ENCODE measurements around the gene TEN1. TPM values are rescaled to one million over a fixed set of nuclear protein-coding genes. Genes with fewer than 3 reads are reported as not detected.
"Not testable (repeated sequence)": the region's sequence is repeated elsewhere in the genome, so short reads cannot be mapped to it uniquely, and the experiment has no call there.

TEN1 gene
- total RNA-seq, 2 donors from 2014 or later: 6.5 to 9.2 TPM

DNA sequence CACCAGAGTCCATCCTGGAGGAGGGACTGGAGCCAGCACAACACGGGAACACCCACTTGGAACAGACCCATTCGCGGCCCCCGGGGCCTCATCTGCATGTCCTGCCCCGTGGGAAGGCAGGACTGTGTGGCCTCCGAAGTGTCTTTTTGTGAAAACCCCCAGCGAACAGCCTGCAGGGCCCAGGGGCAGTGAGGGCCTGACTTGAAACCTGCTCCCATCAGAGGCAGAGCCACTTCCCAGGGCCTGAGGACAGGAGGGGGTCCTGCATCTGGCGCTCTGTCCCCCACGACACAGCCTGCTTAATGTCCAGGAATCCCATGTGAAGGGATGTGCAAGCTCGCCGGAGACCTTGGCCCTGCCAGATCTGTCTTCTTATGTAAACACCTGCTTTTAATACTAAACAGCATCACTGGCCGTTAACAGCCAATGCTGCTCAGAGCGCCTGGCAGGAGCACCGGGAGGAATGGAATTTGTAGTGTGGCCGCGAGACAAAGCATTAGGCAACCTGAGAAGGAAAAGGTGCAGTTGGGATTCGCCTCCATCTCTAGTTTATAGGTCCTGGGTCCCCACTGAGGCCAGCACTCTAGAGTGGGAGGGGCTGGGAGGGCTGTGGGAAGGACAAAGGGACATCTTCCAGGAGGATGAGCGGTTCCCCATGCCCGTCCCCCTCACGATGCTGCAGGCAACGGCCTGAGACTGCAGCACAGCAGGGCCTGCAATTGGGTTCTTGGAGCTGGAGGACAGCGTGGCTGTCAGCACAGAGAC, 57.6 kb downstream of the TEN1 start:
- peaks cover 16% of the 10 kb centered on the region for H3K4me1 ChIP-seq

DNA sequence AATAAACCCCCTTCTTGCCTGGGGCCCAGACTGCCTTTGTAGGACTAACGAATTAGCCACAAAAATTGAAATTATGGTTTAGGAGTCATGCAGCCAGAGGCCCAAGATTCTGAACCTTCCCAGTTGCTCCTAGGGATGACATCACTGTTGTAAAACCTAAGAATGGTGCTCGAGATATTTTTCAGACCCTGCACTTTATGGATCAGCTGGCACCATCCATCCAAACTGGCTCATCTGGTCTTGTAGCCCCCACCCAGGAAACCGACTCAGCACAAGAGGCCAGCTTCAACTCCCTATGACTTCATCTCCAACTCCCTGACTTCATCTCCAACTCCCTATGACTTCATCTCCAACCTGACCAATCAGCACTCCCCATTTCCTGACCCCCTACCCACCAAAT, 59.0 kb downstream of the TEN1 start:
- H3K27me3 ChIP-seq: no peaks in the 10 kb centered on the region
- no peaks in the 10 kb centered on the region for H3K9me3 ChIP-seq
- H3K27ac ChIP-seq: no peak overlapping the region
- 85 to 86% methylated on average over 3 of the region's 3 CpGs for WGBS, 2 donors
- H3K36me3 ChIP-seq (replicated peaks in 1 of 2; ENCODE audit: insufficient read depth in 1 of 2, low read depth in 2 of 2): peaks cover 12 to 39% of the 10 kb centered on the region in 2 donors
- no peak for TF ChIP-seq POLR2A (IDR thresholded peaks at IDR 0.05)
- no peak overlapping the region for H3K4me3 ChIP-seq
- DNase-seq (no peak), ATAC-seq (no peak)
- intact Hi-C loops (cut with DNase I): no loop called here
- peaks cover 4% of the 10 kb centered on the region for H3K4me1 ChIP-seq

More for the DNA sequence above, 57.6 kb downstream of the TEN1 start:
- Histone ChIP-seq H3K9me3 (no peaks in the 10 kb centered on the region), H3K27ac (no peak overlapping the region), H3K4me3 (no peak overlapping the region), H3K27me3 (no peaks in the 10 kb centered on the region), H3K36me3 (replicated peaks in 1 of 2; ENCODE audit: insufficient read depth in 1 of 2, low read depth in 2 of 2) (peaks cover 6 to 32% of the 10 kb centered on the region in 2 donors)
- peak; percentile 15 for ATAC-seq
- 44 to 49% methylated on average over 16 to 22 of the region's 22 CpGs for WGBS, 2 donors
- TF ChIP-seq, protein P1, sequence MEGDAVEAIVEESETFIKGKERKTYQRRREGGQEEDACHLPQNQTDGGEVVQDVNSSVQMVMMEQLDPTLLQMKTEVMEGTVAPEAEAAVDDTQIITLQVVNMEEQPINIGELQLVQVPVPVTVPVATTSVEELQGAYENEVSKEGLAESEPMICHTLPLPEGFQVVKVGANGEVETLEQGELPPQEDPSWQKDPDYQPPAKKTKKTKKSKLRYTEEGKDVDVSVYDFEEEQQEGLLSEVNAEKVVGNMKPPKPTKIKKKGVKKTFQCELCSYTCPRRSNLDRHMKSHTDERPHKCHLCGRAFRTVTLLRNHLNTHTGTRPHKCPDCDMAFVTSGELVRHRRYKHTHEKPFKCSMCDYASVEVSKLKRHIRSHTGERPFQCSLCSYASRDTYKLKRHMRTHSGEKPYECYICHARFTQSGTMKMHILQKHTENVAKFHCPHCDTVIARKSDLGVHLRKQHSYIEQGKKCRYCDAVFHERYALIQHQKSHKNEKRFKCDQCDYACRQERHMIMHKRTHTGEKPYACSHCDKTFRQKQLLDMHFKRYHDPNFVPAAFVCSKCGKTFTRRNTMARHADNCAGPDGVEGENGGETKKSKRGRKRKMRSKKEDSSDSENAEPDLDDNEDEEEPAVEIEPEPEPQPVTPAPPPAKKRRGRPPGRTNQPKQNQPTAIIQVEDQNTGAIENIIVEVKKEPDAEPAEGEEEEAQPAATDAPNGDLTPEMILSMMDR (IDR thresholded peaks at IDR 0.05): no peak
- TF ChIP-seq POLR2A (IDR thresholded peaks at IDR 0.05): no peak
- intact Hi-C loops (cut with DNase I): no loop called here
- peak in 1 of 4 donors; percentile 20 for DNase-seq

DNA sequence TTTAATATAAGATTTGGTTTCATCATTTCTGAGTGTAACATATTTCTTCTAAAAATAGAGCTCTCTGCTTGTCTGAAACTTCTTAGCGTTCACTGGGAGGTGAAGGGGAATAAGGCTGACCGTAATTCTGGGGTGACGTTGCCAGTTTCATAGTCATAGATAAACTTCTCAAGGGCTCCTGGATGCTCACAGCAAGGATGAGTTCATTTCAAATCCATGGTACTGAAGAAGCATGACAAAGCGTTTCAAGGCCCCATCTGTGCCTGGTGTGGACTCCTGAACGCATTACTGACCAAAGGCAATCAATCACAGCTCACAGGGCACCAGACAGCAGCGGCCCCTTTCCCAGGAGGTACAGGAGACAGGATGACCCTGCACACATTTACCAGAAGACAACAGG, 60.1 kb downstream of the TEN1 start:
- WGBS, 2 donors: 81 to 83% methylated on average over 6 of the region's 6 CpGs
- H3K27me3 ChIP-seq: no peaks in the 10 kb centered on the region
- intact Hi-C loops (cut with DNase I): no loop called here
- DNase-seq (no peak), ATAC-seq (no peak)
- H3K36me3 ChIP-seq (replicated peaks in 1 of 2; ENCODE audit: insufficient read depth in 1 of 2, low read depth in 2 of 2): peaks cover 23 to 50% of the 10 kb centered on the region in 2 donors
- H3K9me3 ChIP-seq: no peaks in the 10 kb centered on the region
- H3K4me3 ChIP-seq: no peak overlapping the region
- H3K27ac ChIP-seq: no peak overlapping the region
- no peak for TF ChIP-seq POLR2A (IDR thresholded peaks at IDR 0.05)
- TF ChIP-seq, protein P1 (IDR thresholded peaks at IDR 0.05): no peak
- peaks cover 4% of the 10 kb centered on the region for H3K4me1 ChIP-seq

DNA sequence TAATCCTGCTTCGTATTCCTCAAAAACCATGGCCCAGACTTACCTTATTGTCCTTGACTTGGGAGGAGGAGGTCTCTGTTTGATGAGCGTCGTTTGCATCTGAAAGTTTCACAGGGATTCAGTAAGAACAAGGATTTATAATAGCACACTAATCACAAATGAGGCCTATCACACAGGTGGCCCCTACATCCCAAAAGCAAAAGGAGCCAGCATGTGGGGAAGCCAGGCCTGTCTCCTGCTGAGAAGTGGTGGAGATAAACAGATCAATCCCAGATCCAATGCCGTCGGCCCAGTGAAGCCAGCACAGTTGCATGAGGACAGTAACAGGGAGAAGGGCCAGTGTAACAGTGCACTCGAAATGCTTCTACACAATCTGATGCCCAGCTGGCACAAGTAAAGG, 61.3 kb downstream of the TEN1 start:
- peaks cover 33 to 58% of the 10 kb centered on the region in 2 donors for H3K36me3 ChIP-seq (replicated peaks in 1 of 2; ENCODE audit: insufficient read depth in 1 of 2, low read depth in 2 of 2)
- intact Hi-C loops (cut with DNase I): no loop called here
- 63 to 71% methylated on average over 6 of the region's 6 CpGs for WGBS, 2 donors

DNA sequence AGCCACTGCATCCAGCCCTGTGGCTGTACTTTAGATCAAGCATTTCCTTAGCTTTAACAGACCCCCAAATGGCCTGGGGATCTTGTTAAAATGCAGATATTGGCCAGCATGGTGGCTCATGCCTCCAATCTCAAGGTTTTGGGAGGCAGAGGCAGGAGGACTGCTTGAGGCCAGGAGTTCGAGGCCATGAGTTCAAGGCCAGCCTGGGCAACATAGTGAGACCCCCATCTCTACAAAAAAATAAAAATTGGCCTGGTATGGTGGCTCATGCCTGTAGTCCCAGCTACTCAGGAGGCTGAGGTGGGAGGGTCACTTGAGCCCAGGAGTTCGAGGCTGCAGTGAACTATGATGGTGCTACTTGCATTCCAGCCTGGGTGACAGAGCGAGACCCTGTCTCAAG, 63.8 kb downstream of the TEN1 start:
- ATAC-seq; DNase-seq; H3K27me3 ChIP-seq; H3K27ac ChIP-seq; H3K4me3 ChIP-seq; intact Hi-C loops (cut with DNase I); H3K9me3 ChIP-seq; H3K4me1 ChIP-seq: not testable (repeated sequence)
- WGBS, 2 donors: 93 to 98% methylated on average over 3 of the region's 3 CpGs
- H3K36me3 ChIP-seq (replicated peaks in 1 of 2; ENCODE audit: insufficient read depth in 1 of 2, low read depth in 2 of 2): peaks cover 48 to 74% of the 10 kb centered on the region in 2 donors

More for the DNA sequence above, 61.3 kb downstream of the TEN1 start:
- Histone ChIP-seq H3K4me3 (no peak overlapping the region), H3K9me3 (no peaks in the 10 kb centered on the region), H3K27me3 (no peaks in the 10 kb centered on the region), H3K4me1 (peaks cover 4% of the 10 kb centered on the region), H3K27ac (no peak overlapping the region)
- DNase-seq (no peak), ATAC-seq (no peak)
- TF ChIP-seq, protein P1 (IDR thresholded peaks at IDR 0.05): no peak
- no peak for TF ChIP-seq POLR2A (IDR thresholded peaks at IDR 0.05)

DNA sequence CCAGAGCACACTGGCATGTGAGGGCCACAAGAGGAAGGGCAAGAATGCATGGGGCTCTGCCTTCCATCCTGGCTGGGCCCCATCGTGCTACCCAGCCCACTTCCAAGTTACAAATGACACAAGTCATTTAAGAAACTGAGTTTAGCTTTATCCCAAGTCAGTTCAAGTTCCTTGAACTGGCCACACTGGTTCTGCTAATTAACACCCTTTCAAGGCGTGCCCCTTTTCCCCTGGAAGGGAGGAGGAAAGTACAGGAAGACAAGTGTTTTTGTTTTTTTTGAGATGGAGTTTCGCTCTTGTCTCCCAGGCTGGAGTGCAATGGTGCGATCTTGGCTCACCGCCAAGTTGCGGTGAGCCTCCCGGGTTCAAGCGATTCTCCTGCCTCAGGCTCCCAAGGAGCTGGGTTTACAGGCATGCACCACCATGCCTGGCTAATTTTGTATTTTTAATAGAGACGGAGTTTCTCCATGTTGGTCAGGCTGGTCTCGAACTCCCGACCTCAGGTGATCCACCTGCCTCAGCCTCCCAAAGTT, 65.5 kb downstream of the TEN1 start:
- H3K27me3 ChIP-seq; DNase-seq; H3K9me3 ChIP-seq; ATAC-seq; intact Hi-C loops (cut with DNase I); H3K4me3 ChIP-seq; H3K27ac ChIP-seq; H3K4me1 ChIP-seq: not testable (repeated sequence)
- WGBS, 2 donors: 75 to 82% methylated on average over 11 of the region's 11 CpGs
- H3K36me3 ChIP-seq (replicated peaks in 1 of 2; ENCODE audit: insufficient read depth in 1 of 2, low read depth in 2 of 2): peaks cover 62 to 73% of the 10 kb centered on the region in 2 donors

Data from body of pancreas (tissue), 4 donors.